Activated T-cell treated with anti-CD3 and anti-CD28 coated beads for 1 hour (primary cell): ENCODE results near the gene UBR7.
"Not testable (repeated sequence)": the region's sequence is repeated elsewhere in the genome, so short reads cannot be mapped to it uniquely, and the experiment has no call there.

ENCODE experiments used
- DNase-seq: peaks from one replicate; pipeline ENCODE4 v3.0.0-alpha.2; 2020; ENCODE audit warnings: low read depth

The UBR7 gene, protein sequence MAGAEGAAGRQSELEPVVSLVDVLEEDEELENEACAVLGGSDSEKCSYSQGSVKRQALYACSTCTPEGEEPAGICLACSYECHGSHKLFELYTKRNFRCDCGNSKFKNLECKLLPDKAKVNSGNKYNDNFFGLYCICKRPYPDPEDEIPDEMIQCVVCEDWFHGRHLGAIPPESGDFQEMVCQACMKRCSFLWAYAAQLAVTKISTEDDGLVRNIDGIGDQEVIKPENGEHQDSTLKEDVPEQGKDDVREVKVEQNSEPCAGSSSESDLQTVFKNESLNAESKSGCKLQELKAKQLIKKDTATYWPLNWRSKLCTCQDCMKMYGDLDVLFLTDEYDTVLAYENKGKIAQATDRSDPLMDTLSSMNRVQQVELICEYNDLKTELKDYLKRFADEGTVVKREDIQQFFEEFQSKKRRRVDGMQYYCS

DNA sequence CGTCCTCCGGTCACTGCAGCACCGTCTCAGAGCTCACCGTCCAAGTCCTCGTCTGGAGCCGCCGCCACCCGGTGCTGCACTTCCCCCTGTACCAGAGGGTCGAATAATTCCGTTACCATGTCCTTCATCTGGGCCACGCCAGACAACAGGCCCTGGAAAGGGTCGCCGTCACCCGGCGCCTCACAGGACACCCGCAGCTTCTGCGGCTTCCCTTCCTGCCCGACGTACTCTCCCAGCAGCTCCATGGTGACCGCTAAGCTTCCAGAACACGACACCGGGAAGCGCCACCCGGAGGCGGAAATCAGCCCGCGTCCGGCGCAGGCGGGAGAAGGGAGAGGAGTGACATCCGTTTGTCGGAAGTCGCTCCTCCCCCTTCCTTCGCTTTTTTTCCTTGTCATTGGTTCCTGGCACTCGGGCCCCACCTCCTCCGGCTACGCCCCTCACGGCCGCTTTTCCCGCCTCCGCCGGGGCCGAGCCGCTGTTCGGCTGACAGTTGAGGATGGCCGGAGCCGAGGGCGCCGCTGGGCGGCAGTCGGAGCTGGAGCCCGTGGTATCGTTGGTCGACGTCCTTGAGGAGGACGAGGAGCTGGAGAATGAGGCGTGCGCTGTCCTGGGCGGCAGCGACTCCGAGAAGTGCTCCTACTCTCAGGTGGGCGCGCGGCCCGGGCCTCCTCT, at the start of gene UBR7, which contains the start of gene GON7:
TSS of gene UBR7 (plus strand) at position 464 of the 675 bp plus-strand sequence. CDS start at position 500, 36 bp downstream.
TSS of gene GON7 (minus strand) at position 273 of the 675 bp plus-strand sequence. CDS start at position 245, 28 bp downstream.
- DNase-seq: peak; percentile 70

DNA sequence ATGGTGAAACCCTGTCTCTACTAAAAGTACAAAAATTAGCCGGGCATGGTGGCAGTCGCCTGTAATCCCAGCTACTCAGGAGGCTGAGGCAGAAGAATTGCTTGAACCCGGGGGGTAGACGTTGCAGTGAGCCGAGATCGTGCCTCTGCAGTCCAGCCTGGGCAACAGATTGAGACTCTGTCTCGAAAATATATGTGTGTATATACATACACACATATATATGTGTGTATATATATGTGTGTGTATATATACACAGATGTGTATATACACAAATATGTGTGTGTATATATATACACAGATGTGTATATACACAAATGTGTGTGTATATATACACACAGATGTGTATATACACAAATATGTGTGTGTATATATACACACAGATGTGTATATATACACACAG, 48.7 kb upstream of the UBR7 start:
- not testable (repeated sequence) for DNase-seq

DNA sequence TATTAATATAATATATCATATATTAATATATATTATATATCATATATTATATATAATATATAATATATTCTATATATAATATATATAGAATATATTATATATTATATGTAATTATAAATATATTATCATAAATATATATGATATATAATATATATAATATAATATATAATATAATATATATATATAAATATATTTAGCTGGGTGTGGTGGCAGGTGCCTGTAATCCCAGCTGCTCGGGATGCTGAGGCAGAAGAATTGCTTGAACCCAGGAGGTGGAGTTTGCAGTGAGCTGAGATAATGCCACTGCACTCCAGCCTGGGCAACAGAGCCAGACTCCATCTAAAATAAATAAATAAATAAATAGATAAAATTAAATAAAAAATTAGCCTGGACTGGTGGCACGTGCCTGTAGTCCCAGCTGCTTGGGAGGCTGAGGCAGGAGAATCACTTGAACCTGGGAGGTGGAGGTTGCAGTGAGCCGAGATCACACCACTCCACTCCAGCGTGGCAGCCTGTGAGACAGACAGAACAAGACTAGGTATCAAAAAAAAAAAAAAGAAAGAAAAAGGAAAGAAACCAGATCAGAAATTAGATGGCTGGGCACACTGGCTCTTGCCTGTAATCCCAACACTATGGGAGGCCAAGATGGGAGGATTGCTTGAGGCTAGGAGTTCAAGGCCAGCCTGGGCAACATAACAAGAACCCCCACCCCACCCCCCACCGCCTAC, 47.3 kb upstream of the UBR7 start:
- not testable (repeated sequence) for DNase-seq

DNA sequence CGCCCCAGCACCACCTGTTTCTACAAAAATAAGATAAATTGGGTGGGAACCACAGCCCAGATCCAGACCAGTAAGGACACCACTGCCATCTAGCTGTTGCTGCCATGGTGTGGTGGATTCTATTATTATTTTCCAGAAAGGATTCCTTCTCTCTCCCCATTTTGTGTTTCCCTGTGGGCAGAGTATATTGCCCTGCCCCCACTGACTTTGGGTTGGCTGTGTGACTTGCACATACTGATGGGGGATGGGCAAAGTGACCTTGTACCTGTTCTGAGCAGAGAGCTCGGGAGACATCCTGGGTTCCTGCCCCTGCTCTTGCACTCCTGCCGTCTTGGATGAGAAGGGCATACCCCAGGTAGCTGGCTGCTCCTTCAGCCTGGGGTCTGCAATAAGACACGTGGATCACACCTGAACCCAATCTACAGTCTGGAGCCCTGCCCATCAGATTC, 46.7 kb upstream of the UBR7 start:
- DNase-seq: no peak

DNA sequence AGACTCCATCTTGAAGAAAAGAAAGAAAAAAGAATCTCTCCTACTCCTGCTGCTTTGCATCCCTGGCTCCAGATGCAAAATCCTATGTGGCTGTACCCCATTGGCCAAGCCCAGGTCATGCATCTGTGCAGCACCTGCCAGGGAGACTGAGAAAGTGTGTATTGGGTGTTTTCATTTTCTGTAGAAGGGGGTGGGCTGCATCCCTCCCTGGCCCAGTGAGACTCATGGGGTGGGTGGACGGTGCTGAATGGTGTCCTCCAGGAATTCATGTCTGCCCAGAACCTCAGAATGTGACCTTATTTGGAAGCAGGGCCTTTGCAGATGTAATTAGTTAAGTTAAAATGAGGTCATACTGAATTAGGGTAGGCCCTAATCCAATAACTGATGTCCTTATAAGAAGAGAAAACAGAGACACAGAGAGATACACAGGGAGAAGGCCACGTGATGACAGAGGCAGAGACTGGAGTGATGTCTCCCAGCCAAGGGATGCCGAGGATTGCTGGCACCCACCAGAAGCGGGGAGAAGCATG, 45.6 kb upstream of the UBR7 start:
- DNase-seq: no peak

DNA sequence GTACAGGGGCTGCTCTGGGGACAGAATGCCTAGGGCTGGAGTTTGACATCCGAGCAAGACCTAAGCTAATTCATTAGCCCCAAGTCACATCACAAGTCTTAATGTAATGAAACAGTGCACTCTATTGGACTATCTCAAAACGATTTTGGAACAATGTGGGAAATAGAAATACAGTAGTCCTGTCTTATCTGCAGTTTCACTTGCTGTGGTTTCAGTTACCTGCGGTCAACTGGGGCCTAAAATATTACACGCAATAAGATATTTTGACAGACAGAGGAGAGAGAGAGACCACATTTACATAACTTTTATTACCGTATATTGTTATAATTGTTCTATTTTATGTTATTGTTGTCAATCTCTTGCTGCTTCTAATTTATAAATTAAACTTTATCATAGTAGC, 43.5 kb upstream of the UBR7 start:
- DNase-seq: no peak

DNA sequence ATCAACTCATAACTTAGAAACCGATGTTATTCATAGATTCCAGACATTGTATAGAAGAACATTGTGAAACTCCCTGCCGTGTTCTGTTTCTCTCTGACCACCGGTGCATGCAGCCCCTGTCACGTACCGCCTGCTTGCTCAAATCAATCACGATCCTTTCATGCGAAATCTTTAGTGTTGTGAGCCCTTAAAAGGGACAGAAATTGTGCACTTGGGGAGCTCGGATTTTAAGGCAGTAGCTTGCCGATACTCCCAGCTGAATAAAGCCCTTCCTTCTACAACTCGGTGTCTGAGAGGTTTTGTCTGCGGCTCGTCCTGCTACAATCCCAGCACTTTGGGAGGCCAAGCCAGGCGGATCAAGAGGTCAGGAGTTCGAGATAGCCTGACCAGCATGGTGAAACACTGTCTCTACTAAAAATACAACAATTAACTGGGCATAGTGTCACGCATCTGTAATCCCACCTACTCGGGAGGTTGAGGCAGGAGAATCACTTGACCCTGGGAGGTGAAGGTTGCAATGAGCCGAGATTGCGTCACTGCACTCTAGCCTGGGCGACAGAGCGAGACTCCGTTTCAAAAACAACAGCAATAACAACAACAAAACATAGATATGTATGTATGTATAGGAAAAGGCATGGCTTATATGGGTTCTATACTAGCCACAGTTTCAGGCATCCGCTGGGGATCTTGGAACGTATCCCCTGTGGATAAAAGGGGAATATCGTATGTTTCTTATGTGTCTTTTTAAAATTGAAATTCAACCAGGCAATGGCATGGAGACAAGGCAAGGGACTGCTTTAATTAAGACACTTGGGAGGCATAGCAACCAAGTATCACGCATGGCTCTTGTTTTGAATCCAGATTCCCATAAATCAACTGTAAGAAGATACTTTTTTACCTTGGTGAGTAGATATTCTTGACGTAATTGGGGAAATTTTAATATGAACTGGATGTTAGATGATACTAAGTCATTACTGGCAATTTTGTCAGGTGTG, 41.5 kb upstream of the UBR7 start:
- not testable (repeated sequence) for DNase-seq

DNA sequence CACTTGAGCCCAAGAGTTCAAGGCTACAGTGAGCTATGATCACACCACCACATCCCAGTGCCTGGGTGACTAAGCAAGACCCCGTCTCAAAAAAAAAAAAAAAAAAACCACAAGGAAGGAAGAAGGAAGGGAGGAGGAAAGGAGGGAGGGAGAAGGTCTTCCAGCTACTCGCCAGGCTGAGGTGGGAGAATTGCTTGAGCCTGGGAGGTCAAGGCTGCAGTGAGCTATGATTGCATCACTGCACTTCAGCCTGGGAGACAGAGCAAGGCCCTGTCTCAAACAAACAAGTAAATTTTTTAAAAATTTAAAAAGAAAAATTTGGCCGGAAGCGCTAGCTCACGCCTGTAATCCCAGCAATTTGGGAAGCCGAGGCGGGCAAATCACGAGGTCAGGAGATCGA, 38.4 kb upstream of the UBR7 start:
- DNase-seq: not testable (repeated sequence)

DNA sequence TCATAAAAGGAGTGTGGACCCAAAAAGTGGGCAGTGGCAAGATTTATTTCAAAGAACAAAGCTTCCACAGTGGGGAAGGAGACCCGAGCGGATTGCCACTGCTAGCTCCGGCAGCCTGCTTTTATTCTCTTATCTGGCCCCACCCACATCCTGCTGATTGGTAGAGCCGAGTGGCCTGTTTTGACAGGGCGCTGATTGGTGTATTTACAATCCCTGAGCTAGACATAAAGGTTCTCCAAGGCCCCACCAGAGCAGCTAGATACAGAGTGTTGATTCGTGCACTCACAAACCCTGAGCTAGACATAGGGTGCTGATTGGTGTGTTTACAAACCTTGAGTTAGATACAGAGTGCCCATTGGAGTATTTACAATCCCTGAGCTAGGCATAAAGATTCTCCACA, 37.4 kb upstream of the UBR7 start:
- DNase-seq: not testable (repeated sequence)

DNA sequence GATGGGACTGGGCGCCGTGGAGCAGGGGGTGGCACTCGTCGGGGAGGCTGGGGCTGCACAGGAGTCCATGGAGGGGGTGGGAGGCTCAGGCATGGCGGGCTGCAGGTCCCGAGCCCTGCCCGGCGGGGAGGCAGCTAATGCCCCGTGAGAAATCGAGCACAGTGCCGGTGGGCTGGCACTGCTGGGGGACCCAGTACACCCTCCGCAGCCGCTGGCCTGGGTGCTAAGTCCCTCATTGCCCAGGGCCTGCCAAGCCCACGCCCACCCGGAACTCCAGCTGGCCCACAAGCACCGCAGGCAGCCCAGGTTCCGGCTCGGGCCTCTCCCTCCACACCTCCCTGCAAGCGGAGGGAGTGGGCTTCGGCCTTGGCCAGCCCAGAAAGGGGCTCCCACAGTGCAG, 36.9 kb upstream of the UBR7 start:
- DNase-seq: not testable (repeated sequence)

DNA sequence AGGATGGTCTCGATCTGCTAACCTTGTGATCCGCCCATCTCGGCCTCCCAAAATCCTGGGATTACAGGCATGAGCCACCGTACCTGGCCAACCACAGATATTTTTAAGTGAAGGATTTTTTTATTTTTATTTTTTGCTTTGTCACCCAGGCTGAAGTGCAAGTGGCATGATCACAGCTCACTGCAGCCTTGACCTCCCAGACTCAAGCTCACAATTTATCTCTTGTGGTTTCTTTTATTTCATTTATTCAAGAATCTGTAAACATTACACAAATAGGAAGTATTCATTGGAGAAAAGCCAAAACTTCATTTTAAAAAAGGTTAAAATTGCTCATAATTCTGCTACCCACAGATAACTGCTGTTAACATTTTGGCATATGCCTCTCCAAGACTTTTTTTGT, 35.7 kb upstream of the UBR7 start:
- DNase-seq: no peak

DNA sequence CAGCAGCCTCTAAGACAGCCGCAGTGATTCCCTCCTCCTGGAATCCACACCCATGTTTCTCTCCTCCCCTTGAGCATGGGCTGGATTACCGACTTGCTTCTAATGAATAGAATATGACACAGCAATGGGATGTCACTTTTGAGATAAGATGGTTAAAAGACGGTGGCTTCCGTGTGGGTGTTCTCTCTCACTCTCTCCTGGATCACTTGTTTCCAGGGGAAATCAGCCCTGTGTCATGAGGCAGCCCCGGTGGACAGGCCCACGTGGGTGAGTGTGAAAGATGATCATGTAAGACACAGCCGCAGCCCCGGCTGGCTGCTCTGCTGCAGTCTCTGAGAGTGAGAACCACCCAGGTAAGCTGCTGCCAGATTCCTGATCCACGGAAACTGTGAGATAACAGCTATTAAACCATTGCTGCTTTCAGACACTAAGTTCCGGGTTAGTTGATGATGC, 33.1 kb upstream of the UBR7 start:
- DNase-seq: no peak

DNA sequence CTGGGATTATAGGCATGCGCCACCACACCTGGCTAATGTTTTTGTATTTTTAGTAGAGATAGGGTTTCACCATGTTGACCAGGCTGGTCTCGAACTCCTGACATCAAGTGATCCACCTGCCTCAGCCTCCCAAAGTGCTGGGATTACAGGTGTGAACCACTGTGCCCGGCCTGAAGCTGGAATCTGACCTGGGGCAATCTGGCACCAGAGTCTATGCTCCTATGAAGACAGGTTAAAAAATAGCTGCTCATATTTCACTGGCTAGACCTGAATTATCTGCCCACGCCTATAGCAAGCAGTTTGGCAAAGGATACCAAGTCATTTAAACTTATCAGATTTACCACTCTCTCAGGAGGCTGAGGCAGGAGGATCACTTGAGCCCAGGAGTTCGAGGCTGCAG, 32.3 kb upstream of the UBR7 start:
- not testable (repeated sequence) for DNase-seq

DNA sequence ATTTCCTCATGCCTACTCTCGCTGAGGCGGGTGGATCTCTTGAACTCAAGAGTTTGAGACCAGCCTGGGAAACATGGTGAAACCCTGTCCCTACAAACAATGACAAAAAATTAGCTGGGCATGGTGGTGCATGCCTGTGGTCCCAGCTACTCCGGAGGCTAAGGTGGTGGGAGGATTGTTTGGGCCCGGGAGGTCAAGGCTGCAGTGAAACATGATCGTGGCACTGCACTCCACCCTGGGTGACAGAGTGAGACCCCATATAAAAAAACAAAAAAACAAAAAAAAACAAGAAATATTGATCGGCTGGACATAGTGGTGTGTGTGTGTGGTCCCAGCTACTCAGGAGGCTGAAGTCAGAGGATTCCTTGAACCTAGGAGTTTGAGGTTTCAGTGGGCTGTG, 31.6 kb upstream of the UBR7 start:
- DNase-seq: no peak

DNA sequence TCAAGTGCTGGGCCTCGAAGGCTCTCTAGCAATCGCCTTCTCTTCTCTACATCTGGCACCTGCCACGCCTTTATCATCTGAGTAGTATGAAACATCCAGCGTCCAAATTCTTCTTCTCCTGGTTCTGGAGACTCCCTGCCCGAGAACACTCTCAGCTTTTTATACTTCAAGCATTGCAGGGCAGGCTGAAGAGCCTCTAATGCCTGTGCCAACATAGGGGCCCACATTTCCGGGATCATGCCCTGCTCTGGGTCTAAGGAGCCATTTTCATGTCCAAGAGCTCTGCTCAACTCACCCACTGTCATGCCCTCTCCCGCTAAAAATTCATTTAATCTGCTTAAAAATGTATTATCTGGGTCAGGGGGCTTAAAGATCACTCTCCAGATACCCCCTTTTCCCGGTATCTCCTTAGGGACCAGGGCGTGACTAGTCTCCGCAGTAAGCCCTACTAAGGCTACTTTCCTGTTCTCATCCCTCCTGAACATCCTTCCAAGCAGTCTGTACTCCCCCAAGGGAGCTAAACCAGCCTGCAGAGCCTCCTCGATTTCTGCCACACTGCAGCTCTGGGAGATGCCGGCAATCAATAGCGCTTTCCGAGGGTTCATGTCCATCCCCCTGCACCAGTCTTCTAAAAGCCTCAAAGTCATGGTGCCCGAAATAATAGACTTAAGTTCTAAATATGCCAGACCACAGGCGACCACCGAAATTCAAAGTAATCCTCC, 23.3 kb upstream of the UBR7 start:
- DNase-seq: no peak

DNA sequence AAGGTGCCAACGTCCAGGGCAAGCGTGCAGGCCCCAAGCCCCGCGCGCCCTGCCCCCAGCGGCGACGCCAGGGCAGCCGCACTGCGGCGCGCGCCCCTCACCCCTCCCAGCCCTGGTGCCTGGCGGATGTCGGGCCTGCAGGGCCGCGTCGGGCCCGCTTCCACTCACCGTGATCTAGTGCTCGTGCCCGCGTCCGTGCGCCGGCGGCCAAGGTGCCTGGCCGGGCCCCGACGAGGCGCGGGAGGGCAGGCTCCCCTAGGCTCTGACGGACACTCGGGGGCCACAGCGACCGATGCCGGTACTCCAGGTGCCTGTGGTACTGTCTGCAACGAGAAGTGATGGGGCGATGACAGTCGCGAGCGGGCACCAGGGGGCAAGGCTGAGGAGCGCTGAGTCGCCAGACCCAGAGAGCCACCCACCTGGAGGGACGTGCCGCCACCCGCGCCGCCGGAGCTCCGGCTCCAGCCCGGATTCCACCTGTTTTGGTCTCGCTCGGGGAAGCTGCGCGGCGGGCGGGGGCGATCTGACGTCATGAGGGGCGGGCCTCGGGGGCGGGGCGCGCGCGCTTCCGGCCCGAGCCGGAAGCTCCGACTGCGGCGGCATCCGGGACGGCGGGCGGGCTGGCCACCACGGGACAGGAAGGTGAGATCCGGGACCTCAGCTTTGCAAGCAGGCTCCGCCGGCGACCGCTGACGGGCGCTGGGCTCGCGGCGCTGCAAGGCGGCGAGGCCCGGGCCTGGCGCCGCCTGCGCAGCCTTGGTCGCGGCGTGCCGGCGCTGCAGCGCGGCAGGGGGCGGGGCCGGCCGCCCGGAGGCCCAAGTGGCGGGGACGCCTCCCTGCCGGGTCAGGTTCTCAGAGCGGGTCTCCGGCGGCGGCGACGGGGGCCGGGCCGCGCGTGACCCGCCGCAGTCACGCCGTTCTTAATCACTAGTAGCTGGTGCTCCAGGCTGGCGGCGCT, 22.4 kb upstream of the UBR7 start, which contains the start of the genes LYSET and MOAP1:
TSS of gene LYSET (plus strand) at position 927 of the 958 bp plus-strand sequence. CDS start 89 bp downstream, outside the sequence.
TSS of gene MOAP1 (minus strand) at position 507 of the 958 bp plus-strand sequence. CDS start 655 bp downstream, outside the sequence.
- DNase-seq: peak; percentile 86

DNA sequence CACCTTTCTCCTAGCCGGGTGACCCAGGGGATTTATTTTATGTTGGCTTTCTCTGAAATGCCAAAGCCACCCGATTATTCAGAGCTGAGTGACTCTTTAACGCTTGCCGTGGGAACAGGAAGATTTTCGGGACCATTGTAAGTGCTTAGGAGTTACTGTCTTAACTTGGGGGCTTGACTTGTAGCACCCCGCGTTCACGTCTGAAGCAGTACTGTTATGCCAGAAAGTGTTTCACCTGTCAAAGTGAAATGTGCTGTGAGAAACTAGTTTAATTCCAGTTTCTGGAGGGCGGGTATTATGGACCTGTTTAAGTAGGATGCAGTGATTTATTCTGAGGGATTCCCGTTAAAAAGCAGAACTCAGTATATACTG, 21.7 kb upstream of the UBR7 start:
- no peak for DNase-seq

DNA sequence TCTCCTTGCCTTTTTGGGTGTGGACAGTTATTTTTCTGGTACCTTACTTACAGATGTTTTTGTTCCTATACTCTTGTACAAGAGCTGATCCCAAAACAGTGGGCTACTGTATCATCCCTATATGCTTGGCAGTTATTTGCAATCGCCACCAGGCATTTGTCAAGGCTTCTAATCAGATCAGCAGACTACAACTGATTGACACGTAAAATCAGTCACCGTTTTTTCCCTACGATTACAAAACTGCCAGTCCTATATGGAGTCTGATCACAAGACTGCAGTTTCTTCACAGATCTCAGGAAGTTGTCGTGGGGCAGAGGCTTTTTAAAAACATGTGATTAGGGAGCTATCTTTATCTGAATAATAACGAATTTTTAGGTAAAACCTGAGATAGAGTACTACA, 20.6 kb upstream of the UBR7 start:
- no peak for DNase-seq

DNA sequence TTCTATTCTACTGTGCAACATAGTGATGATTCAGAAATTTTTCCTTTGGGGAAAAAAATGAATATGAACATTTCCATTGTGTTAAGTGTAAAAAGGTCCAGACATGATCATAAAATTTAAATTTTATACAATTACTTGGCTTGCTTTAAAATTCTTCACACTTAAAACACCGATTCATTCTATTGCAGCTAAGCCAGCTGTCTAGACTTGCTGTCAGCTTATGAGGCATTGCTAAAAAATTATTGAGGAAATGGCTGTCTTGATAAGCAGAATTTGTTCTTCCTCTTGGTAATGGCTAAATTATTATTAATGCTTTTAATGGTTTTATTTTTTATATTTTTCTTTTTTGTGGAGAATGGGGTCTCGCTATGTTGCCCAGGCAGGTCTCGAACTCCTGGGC, 20.1 kb upstream of the UBR7 start:
- DNase-seq: no peak
